HUDEP-2 (cell line): ENCODE measurements around the gene ZNF462.

Source experiments
- DNase-seq, 76 experiments: peaks; one replicate each; lab custom pipeline; 2025; ENCODE audit not compliant: unreplicated experiment in 76 of 76; lab: John Stamatoyannopoulos, UW

The ZNF462 gene

GRCh38 chr9:106958955-106959657 lies 96.1 kb downstream of the ZNF462 start:
- no peak for DNase-seq

GRCh38 chr9:106960258-106960657 lies 97.3 kb downstream of the ZNF462 start:
- DNase-seq = no peak

GRCh38 chr9:106961623-106962022 lies 98.7 kb downstream of the ZNF462 start:
- no peak for DNase-seq

GRCh38 chr9:106962122-106962521 lies 99.2 kb downstream of the ZNF462 start:
- no peak for DNase-seq

- no peak for DNase-seq
Measured at GRCh38 chr9:106962615-106963363, 99.8 kb downstream of the ZNF462 start.

GRCh38 chr9:106963684-106964083 lies 100.7 kb downstream of the ZNF462 start:
- DNase-seq = no peak

- no peak for DNase-seq
Measured at GRCh38 chr9:106964329-106964728, 101.4 kb downstream of the ZNF462 start.

- no peak for DNase-seq
Measured at GRCh38 chr9:106964822-106965525, 102.0 kb downstream of the ZNF462 start.

GRCh38 chr9:106966481-106966880 lies 103.5 kb downstream of the ZNF462 start:
- no peak for DNase-seq

GRCh38 chr9:106969696-106970095 lies 106.7 kb downstream of the ZNF462 start:
- DNase-seq = no peak

- no peak for DNase-seq
Measured at GRCh38 chr9:106970219-106970975, 107.4 kb downstream of the ZNF462 start.

GRCh38 chr9:106970976-106971457 lies 108.1 kb downstream of the ZNF462 start:
- DNase-seq = no peak

GRCh38 chr9:106972082-106972481 lies 109.1 kb downstream of the ZNF462 start:
- no peak for DNase-seq

GRCh38 chr9:106974341-106974740 lies 111.4 kb downstream of the ZNF462 start:
- DNase-seq = no peak

GRCh38 chr9:106976772-106977171 lies 113.8 kb downstream of the ZNF462 start:
- no peak for DNase-seq

- no peak for DNase-seq
Measured at GRCh38 chr9:106980551-106981101, 117.7 kb downstream of the ZNF462 start.

GRCh38 chr9:106981396-106982287 lies 118.7 kb downstream of the ZNF462 start:
- no peak for DNase-seq

GRCh38 chr9:106982636-106983035 lies 119.7 kb downstream of the ZNF462 start:
- no peak for DNase-seq

- DNase-seq = no peak
Measured at GRCh38 chr9:106983346-106983745, 120.4 kb downstream of the ZNF462 start.
